Dermis microvascular lymphatic vessel endothelial cell (primary cell): Measurements from ENCODE around the gene CADM2. TPM values are rescaled to one million over a fixed set of nuclear protein-coding genes. Genes with fewer than 3 reads are reported as not detected.

Source experiments
- DNase-seq, 2 donors: peaks; one replicate each; pipeline versions ENCODE4 v3.0.0 to v3.0.0-alpha.2; 2010; ENCODE audit warnings: low read depth in 2 of 2
- total RNA-seq: library from RNA; depleted of rRNA; stranded (reverse); fragments of >200 nt; gene quantifications from 2 replicates; pipeline ENCODE4 v1.2.1, GENCODE V29; 2014

CADM2 gene
- total RNA-seq, 1 donor from 2014 or later: not detected

GRCh38 chr3:85796140-85796539 is 837.4 kb downstream of the CADM2 start:
- no peak for DNase-seq

GRCh38 chr3:85800676-85801075 is 841.9 kb downstream of the CADM2 start:
- DNase-seq: no peak

GRCh38 chr3:85801955-85802354 is 843.2 kb downstream of the CADM2 start:
- DNase-seq: no peak

- no peak for DNase-seq
Observed at GRCh38 chr3:85808755-85809154, 850.0 kb downstream of the CADM2 start.

GRCh38 chr3:85821130-85821756 is 862.5 kb downstream of the CADM2 start:
- DNase-seq: peak in 1 of 2 donors; percentile 1

GRCh38 chr3:85835857-85836440 is 877.2 kb downstream of the CADM2 start:
- DNase-seq: no peak

- no peak for DNase-seq
Observed at GRCh38 chr3:85837402-85837801, 878.6 kb downstream of the CADM2 start.

- no peak for DNase-seq
Observed at GRCh38 chr3:85838921-85839320, 880.1 kb downstream of the CADM2 start.

- DNase-seq: no peak
Observed at GRCh38 chr3:85842081-85842480, 883.3 kb downstream of the CADM2 start.

- DNase-seq: no peak
Observed at GRCh38 chr3:85846940-85847339, 888.2 kb downstream of the CADM2 start.

GRCh38 chr3:85851071-85851470 is 892.3 kb downstream of the CADM2 start:
- DNase-seq: no peak

- no peak for DNase-seq
Observed at GRCh38 chr3:85853805-85854204, 895.0 kb downstream of the CADM2 start.

GRCh38 chr3:85862893-85863455 is 904.2 kb downstream of the CADM2 start:
- no peak for DNase-seq

GRCh38 chr3:85864896-85865295 is 906.1 kb downstream of the CADM2 start:
- DNase-seq: no peak

GRCh38 chr3:85867072-85867471 is 908.3 kb downstream of the CADM2 start:
- DNase-seq: no peak

- no peak for DNase-seq
Observed at GRCh38 chr3:85875589-85875988, 916.8 kb downstream of the CADM2 start.

- no peak for DNase-seq
Observed at GRCh38 chr3:85877631-85878030, 918.8 kb downstream of the CADM2 start.

GRCh38 chr3:85881833-85882393 is 923.1 kb downstream of the CADM2 start:
- no peak for DNase-seq

- no peak for DNase-seq
Observed at GRCh38 chr3:85890043-85890555, 931.3 kb downstream of the CADM2 start.

GRCh38 chr3:85903434-85903833 is 944.6 kb downstream of the CADM2 start:
- no peak for DNase-seq

GRCh38 chr3:85912980-85913379 is 954.2 kb downstream of the CADM2 start:
- DNase-seq: no peak

GRCh38 chr3:85922374-85922773 is 963.6 kb downstream of the CADM2 start:
- DNase-seq: no peak

GRCh38 chr3:85930718-85931117 is 971.9 kb downstream of the CADM2 start:
- no peak for DNase-seq
